Osteocyte (in vitro differentiated cells): ENCODE measurements around the gene ZFP92. TPM values are rescaled to one million over a fixed set of nuclear protein-coding genes. Genes with fewer than 3 reads are reported as not detected.
"Not testable (repeated sequence)": the region's sequence is repeated elsewhere in the genome, so short reads cannot be mapped to it uniquely, and the experiment has no call there.

Experiments
- DNase-seq: peaks from one replicate; pipeline ENCODE4 v3.0.0; 2021; ENCODE audit warnings: mixed read lengths; ENCODE audit not compliant: unreplicated experiment; ENCODE audit errors: extremely low spot score
- H3K27ac Mint-ChIP-seq: one replicate; pipeline ENCODE4 v1.8.0; 2021; ENCODE audit warnings: mild to moderate bottlenecking, mixed read lengths; ENCODE audit not compliant: unreplicated experiment
- H3K27me3 Mint-ChIP-seq: one replicate; pipeline ENCODE4 v1.8.0; 2021; ENCODE audit warnings: mixed read lengths; ENCODE audit not compliant: unreplicated experiment
- H3K36me3 Mint-ChIP-seq: one replicate; pipeline ENCODE4 v1.8.0; 2021; ENCODE audit warnings: mixed read lengths; ENCODE audit not compliant: unreplicated experiment
- H3K4me1 Mint-ChIP-seq: one replicate; pipeline ENCODE4 v1.8.0; 2021; ENCODE audit warnings: mixed read lengths; ENCODE audit not compliant: unreplicated experiment
- H3K4me3 Mint-ChIP-seq: one replicate; pipeline ENCODE4 v1.8.0; 2021; ENCODE audit warnings: mild to moderate bottlenecking, moderate library complexity, mixed read lengths; ENCODE audit not compliant: unreplicated experiment
- H3K9me3 Mint-ChIP-seq: one replicate; pipeline ENCODE4 v1.8.0; 2021; ENCODE audit warnings: mixed read lengths; ENCODE audit not compliant: unreplicated experiment
- total RNA-seq: library from RNA; stranded (reverse); gene quantifications from 2 replicates; pipeline ENCODE4 v1.2.1, GENCODE V29; 2021
- TF ChIP-seq, protein P1 (sequence below): fragments of 200-600 bp; sonication (generic); IDR thresholded peaks from 2 replicates; pipeline ENCODE4 v1.5.0; 2021; ENCODE audit warnings: antibody characterized with exemption, mild to moderate bottlenecking, moderate library complexity

The ZFP92 gene
- total RNA-seq, 1 donor from 2014 or later, result 0.05 TPM

GRCh38 chrX:153387345-153387744, 23.9 kb upstream of the ZFP92 start:
- no peaks in the 10 kb centered on the region for H3K4me1 Mint-ChIP-seq
- H3K27ac Mint-ChIP-seq, result no peak overlapping the region
- no peak overlapping the region for H3K4me3 Mint-ChIP-seq
- peak; percentile 68 for DNase-seq
- H3K36me3 Mint-ChIP-seq, result no peaks in the 10 kb centered on the region
- TF ChIP-seq, protein P1, sequence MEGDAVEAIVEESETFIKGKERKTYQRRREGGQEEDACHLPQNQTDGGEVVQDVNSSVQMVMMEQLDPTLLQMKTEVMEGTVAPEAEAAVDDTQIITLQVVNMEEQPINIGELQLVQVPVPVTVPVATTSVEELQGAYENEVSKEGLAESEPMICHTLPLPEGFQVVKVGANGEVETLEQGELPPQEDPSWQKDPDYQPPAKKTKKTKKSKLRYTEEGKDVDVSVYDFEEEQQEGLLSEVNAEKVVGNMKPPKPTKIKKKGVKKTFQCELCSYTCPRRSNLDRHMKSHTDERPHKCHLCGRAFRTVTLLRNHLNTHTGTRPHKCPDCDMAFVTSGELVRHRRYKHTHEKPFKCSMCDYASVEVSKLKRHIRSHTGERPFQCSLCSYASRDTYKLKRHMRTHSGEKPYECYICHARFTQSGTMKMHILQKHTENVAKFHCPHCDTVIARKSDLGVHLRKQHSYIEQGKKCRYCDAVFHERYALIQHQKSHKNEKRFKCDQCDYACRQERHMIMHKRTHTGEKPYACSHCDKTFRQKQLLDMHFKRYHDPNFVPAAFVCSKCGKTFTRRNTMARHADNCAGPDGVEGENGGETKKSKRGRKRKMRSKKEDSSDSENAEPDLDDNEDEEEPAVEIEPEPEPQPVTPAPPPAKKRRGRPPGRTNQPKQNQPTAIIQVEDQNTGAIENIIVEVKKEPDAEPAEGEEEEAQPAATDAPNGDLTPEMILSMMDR, result no peak
- peaks cover 3% of the 10 kb centered on the region for H3K27me3 Mint-ChIP-seq
- no peaks in the 10 kb centered on the region for H3K9me3 Mint-ChIP-seq

DNA sequence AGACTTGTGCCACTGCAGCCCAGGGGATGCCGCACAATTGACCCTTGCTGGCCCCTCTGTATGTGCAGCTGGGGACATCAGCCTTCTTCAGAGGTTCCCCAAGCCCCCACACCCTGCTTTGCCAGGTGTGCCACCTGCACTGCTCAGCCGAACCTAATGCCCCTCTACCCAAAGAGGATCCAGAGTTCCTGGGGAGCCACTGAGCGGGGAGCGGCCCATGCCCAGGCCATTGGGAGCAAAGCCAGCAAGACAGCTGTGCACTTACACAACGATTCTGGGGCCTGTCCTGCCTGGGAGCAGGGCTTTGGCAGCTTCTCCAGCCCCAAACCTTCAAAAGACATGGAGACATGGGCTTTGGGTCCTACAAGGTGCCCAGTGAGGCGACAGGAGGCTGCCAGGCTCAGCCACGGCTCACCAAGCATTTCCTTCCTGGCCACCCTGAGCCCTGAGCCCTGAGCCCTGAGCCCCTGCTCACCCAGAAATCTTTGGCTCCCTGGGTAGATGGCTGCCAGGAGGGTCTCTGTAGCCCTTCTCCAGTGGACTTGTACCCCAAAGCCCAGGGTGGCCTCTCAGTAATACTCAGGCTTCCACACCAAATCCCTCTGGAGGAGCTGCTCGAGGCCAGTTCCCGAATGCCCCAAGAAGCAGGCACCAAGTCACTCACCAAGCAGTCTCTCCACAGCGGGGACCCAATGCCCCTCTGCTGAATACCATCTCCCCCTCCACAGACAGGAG, 23.1 kb upstream of the ZFP92 start:
- Mint-ChIP-seq H3K27me3 (peaks cover 3% of the 10 kb centered on the region), H3K4me1 (no peaks in the 10 kb centered on the region), H3K27ac (no peak overlapping the region), H3K9me3 (no peaks in the 10 kb centered on the region), H3K4me3 (no peak overlapping the region), H3K36me3 (no peaks in the 10 kb centered on the region)
- DNase-seq, result peak; percentile 79
- TF ChIP-seq, protein P1, result no peak

GRCh38 chrX:153388722-153389459, 22.4 kb upstream of the ZFP92 start:
- DNase-seq, result peak; percentile 76
- Mint-ChIP-seq H3K27me3 (peaks cover 3% of the 10 kb centered on the region), H3K9me3 (no peaks in the 10 kb centered on the region), H3K27ac (no peak overlapping the region), H3K4me3 (no peak overlapping the region), H3K4me1 (no peaks in the 10 kb centered on the region), H3K36me3 (no peaks in the 10 kb centered on the region)
- TF ChIP-seq, protein P1, result no peak

DNA sequence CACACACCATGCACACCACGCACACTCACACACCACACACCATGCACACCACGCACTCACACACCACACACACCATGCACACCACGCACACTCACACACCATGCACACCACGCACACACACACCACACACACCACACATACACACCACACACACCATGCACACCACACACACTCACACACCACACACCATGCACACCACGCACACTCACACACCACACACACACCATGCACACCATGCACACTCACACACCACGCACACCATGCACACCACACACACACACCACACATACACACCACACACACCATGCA, 21.9 kb upstream of the ZFP92 start:
- not testable (repeated sequence) for H3K4me1 Mint-ChIP-seq, H3K27me3 Mint-ChIP-seq, DNase-seq, H3K27ac Mint-ChIP-seq, H3K9me3 Mint-ChIP-seq, H3K36me3 Mint-ChIP-seq, H3K4me3 Mint-ChIP-seq

DNA sequence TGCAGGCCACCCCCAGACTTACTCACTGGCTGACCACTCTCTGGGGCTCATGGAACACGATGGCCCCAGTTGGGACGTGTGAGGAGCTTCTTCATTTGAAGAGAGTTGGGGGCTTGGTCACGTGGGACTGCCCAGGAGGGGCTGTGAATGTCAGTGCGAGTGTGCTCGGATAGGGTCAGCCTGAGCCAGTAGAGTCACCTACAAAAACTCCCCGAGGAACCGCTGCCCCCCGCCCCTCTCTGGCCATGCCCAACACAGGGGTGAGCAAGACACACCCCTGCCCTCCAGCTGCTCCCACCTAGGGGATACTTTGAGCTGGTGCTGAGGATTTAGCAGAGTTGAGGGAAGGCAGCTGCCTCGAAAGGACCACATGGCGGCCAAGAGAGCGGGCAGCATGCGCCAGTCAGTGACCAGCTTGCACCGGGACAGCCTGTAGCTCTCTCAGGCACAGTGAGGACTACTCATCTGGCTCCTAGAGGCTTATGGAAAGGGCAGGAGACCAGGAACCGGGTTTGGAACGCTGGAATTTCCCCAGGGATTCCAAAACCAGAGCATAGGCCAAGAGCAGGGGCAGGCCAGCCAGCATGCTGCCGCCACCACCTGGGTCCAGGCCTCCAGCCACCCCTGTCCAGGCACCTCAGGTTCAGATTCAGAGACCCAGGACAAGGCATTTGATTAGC, 18.5 kb upstream of the ZFP92 start:
- TF ChIP-seq, protein P1, result no peak
- Mint-ChIP-seq H3K27me3 (peaks cover 7% of the 10 kb centered on the region), H3K36me3 (no peaks in the 10 kb centered on the region), H3K4me1 (no peaks in the 10 kb centered on the region), H3K27ac (no peak overlapping the region), H3K4me3 (no peak overlapping the region), H3K9me3 (peaks cover 7% of the 10 kb centered on the region)
- no peak for DNase-seq
